ES-I3 (cell line): ENCODE measurements around the gene DCUN1D3.
"Not testable (repeated sequence)": the region's sequence is repeated elsewhere in the genome, so short reads cannot be mapped to it uniquely, and the experiment has no call there.

Experiments used
- H3K36me3 ChIP-seq: 2 replicates; pipeline ENCODE4 v1.6.1; 2013; ENCODE audit warnings: mild to moderate bottlenecking, low read length, control low read depth, moderate library complexity; ENCODE audit not compliant: insufficient read depth
- H3K4me1 ChIP-seq: 2 replicates; pipeline ENCODE4 v1.6.1; 2013; ENCODE audit warnings: mild to moderate bottlenecking, control low read depth, low read length; ENCODE audit not compliant: insufficient read depth
- H3K9ac ChIP-seq: 2 replicates; pipeline ENCODE4 v1.6.1; 2013; ENCODE audit warnings: low read depth, mild to moderate bottlenecking, low read length, moderate library complexity
- H3K9me3 ChIP-seq: 2 replicates; pipeline ENCODE4 v1.6.1; 2013; ENCODE audit warnings: mild to moderate bottlenecking, low read length, moderate library complexity; ENCODE audit not compliant: control insufficient read depth, insufficient read depth

The DCUN1D3 gene

DNA sequence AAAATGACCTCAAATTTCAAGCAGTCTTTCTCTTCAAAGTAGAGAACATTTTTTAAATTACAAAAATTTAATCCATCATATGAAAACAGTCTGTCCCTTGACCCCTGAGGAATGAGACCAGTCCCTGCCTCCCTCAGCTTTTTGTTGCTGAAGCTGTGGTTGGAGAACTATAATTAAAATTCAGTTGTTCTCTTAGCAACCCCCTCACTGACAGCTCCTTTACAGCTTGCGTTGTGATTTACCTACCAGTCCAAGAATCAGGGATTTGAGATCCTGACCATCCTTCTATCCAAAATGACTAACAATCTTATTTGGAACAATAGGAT lies 30.2 kb upstream of the DCUN1D3 start:
- Histone ChIP-seq H3K9me3 (no peaks in the 10 kb centered on the region), H3K9ac (no peak overlapping the region), H3K36me3 (no peaks in the 10 kb centered on the region), H3K4me1 (no peaks in the 10 kb centered on the region)

DNA sequence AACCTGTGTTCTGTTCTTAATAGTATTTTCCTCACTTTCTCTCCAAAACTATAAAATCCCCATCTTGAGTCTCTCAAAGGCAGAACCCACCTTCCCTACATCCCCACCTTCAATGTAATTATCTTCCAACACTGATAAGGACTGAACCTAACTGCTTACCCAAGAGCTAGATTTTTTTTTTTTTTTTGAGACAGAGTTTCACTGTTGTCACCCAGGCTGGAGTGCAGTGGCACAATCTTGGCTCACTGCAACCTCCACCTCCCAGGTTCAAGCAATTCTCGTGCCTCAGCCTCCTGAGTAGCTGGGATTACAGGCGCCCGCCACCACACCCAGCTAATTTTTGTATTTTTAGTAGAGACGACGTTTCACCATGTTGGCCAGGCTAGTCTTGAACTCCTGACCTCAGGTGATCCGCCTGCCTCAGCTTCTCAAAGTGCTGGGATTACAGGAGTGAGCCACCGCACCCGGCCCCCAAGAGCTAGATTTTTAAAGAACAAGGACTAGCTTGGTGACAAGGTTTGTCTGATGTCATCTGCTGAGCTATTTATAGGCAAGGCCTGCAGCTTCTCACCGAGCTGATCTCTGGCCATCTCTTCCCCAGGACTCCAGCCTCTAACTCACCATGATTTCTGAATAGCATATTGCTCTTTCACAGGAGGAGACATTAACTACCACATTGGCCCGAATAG lies 29.7 kb upstream of the DCUN1D3 start:
- H3K36me3 ChIP-seq, H3K9me3 ChIP-seq, H3K4me1 ChIP-seq, H3K9ac ChIP-seq: not testable (repeated sequence)

DNA sequence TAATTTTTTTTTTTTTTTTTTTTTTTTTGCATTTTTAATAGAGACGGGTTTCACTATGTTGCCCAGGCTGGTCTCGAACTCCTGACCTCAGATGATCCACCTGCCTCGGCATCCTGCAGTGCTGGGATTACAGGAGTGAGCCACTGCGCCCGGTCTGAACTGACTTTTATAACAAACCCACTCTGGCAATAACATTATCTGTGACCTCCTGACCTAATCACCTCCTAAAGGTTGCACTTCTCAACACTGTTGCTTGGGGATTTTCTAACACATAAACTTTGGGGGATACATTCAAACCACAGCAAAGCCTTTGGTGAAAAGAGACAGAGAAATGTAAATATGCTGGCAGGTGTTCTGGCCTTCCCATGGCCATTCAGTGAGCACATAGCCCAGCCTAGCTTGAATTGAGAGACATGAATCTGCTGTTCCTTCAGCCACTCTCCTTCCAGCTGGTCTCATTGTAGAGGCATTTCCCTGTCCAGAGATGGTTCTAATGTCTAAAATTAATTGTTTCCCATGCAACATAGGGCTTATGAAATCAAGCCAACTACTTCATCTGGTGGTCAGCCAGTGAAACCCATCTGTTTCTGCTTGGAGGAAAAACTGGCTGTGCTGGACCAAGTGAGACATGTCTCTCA lies 28.7 kb upstream of the DCUN1D3 start:
- H3K36me3 ChIP-seq, result no peaks in the 10 kb centered on the region
- no peak overlapping the region for H3K9ac ChIP-seq
- no peaks in the 10 kb centered on the region for H3K9me3 ChIP-seq
- no peaks in the 10 kb centered on the region for H3K4me1 ChIP-seq

DNA sequence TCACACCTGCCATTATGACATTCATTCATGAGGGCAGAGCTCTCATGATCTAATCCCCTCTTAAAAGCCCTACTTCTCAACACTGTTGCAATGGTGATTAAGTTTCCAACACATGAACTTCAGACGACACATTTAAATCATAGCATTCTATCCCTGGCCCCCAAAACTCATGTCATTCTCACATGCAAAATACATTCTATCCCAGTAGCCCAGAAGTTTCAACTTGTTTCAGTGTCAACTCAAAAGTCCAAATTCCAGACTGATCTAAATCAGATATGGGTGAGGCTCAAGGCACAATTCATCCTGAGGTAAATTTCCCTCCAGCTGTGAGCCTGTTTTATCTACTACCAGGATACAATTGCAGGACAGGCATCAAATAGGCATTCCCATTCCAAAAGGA lies 25.6 kb upstream of the DCUN1D3 start:
- Histone ChIP-seq H3K4me1 (no peaks in the 10 kb centered on the region), H3K36me3 (no peaks in the 10 kb centered on the region), H3K9ac (no peak overlapping the region), H3K9me3 (no peaks in the 10 kb centered on the region)

DNA sequence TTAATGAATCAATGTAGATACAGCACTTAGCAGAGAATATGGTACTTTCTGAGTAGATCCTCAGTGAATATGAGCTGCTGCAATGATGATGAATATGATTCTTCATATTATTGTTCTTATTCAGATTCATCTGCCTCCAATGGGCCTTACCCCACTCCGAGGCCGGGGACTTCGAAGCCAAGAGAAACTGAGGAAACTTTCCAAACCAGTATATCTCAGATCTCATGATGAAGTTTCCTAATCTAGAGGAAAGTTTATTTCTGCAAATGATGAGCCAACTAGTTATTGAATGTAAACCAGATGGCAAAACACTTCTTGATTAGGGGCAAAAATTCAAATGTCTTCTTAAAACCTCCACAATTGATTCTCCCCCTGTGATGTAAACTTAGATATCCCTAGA lies 23.7 kb upstream of the DCUN1D3 start:
- Histone ChIP-seq H3K4me1 (no peaks in the 10 kb centered on the region; the same call in 1 of the 2 replicates), H3K9ac (no peak overlapping the region)

DNA sequence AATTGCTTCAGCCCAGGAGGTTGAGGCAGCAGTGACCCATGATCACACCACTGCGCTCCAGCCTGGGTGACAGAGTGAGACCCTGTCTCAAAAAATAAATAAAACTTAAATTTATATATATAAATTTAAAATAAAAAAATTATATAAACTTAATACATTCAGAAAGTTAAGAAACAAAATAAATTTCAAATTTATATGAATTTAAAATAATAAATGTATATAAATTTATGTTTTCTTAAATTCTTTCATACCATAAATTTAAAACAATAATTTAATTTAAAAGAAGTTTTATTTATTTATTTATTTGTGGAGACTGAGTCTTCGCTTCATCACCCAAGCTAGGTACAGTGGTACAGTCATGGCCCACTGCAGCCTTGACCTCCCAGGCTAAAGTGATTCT lies 20.6 kb upstream of the DCUN1D3 start:
- Histone ChIP-seq H3K4me1 (no peaks in the 10 kb centered on the region; the same call in 1 of the 2 replicates), H3K36me3 (no peaks in the 10 kb centered on the region), H3K9ac (no peak overlapping the region), H3K9me3 (no peaks in the 10 kb centered on the region)

More for the DNA sequence above, 23.7 kb upstream of the DCUN1D3 start:
- H3K36me3 ChIP-seq, result no peaks in the 10 kb centered on the region
- no peaks in the 10 kb centered on the region for H3K9me3 ChIP-seq

DNA sequence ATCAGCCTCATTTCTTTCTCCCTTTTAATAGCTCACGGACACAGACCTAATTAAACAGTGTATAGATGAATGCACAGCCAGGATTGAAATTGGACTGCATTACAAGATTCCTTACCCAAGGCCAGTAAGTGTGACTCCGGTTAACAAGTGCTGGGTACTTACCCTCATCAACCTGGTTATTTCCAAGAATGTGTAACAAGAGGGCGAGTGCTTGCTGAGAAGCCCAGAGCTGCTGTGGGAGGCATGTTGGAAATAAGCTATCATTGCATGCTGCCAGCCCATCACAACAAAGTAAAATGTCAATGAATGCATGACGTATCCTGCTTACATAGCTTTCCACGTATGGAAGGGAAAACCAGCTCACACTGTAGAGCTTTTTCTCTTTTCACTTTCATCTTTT lies 19.9 kb upstream of the DCUN1D3 start:
- Histone ChIP-seq H3K36me3 (no peaks in the 10 kb centered on the region), H3K4me1 (no peaks in the 10 kb centered on the region; the same call in 1 of the 2 replicates), H3K9ac (no peak overlapping the region), H3K9me3 (no peaks in the 10 kb centered on the region)

DNA sequence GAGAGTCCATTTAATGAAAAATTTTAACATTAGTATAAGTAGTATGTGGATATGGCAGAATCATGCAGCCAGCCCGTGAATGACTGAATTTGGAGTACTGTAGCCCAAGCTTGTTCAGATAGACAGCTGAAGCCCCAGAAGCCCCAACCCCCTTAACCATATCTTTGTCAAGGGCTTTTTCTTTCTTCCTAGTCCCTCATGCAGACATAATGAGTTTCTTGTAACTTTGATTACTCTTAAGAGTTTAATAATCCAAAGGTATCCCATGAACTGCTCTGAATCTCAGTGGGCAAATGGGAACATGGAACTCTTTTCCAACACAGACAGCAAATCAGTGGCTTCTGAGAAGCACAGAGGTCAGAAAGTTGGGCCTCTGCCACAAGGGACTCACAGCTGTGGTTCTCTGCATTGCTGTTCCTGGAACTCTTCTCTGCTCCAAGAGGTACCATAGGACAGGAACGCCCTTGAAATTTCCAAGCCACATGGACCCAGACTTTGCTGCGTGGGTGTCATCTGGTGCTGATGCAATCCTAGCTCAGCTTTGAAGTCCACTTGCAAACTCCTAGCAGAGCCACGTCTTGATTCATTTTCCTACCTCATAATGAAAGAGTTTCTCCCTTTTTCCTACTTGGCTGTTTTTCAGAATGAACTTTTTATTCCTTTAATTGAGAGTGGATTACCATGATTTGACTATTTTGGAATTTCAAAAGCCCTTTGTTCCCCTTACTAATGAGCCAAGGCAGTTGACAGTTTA lies 18.5 kb upstream of the DCUN1D3 start:
- no peak overlapping the region for H3K9ac ChIP-seq
- H3K4me1 ChIP-seq, result no peaks in the 10 kb centered on the region; the same call in 1 of the 2 replicates
- no peaks in the 10 kb centered on the region for H3K36me3 ChIP-seq
- no peaks in the 10 kb centered on the region for H3K9me3 ChIP-seq

DNA sequence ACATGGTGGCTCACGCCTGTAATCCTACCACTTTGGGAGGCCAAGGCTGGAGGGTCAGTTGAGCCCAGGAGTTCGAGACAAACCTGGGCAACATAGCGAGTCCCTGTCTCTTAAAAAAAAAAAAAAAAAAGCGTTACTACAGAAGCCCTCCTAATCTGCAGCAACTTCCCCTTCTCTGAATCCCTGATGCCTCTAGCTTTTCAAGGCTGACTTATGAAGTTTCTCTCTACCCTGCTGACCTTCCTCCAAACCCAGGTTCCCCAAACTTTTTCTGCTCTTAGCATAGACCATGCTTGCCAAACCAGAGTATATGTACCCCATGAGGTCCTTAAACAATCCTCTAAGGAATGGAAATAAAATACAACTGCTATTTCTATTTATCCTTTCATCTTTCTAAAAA lies 16.8 kb upstream of the DCUN1D3 start:
- Histone ChIP-seq H3K9me3 (no peaks in the 10 kb centered on the region), H3K9ac (no peak overlapping the region), H3K4me1 (peaks cover 3% of the 10 kb centered on the region), H3K36me3 (no peaks in the 10 kb centered on the region)

DNA sequence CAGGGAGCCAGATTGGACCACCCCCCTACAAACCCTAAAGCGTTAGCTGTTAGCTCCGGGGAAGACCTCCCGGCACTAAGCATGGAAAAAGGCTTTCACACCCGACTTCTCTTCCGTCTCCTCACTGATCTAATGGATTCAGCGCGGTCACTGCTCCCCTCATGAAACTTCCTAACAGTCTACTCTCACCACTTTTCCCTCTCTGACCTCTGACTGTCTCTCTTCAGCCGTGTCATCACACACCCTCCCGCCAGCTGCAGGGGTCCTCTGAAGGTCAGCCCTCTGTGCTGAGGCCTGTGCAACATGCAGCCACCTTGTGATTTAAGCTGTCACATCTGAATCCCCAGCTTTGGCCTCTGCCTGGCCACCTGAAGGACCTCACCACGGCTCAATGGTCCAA lies 16.1 kb upstream of the DCUN1D3 start:
- H3K4me1 ChIP-seq, result peaks cover 3% of the 10 kb centered on the region
- H3K9me3 ChIP-seq, result no peaks in the 10 kb centered on the region
- H3K9ac ChIP-seq, result no peak overlapping the region
- H3K36me3 ChIP-seq, result no peaks in the 10 kb centered on the region

DNA sequence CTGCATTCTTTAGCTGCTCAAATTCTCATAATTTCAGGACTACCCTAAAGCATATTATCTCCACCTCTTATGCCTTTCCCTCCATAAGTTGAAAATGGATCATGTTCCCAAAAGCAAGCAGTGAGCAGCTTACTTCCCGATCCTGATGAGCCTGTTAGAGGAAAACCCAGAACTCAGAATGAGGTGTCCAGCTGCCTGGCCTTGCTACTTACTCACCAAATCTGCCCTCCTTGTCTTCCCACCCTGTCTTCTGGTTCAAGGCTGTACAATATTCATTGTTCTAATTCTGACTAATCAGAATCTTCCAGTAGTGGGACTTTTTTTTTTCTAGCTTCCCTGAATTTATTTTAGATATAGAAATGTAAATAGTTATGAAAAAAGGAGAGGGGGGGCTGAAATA lies 11.2 kb upstream of the DCUN1D3 start:
- peaks cover 9% of the 10 kb centered on the region; the same call in 1 of the 2 replicates for H3K4me1 ChIP-seq
- no peaks in the 10 kb centered on the region for H3K36me3 ChIP-seq
- H3K9me3 ChIP-seq, result no peaks in the 10 kb centered on the region
- H3K9ac ChIP-seq, result no peak overlapping the region

DNA sequence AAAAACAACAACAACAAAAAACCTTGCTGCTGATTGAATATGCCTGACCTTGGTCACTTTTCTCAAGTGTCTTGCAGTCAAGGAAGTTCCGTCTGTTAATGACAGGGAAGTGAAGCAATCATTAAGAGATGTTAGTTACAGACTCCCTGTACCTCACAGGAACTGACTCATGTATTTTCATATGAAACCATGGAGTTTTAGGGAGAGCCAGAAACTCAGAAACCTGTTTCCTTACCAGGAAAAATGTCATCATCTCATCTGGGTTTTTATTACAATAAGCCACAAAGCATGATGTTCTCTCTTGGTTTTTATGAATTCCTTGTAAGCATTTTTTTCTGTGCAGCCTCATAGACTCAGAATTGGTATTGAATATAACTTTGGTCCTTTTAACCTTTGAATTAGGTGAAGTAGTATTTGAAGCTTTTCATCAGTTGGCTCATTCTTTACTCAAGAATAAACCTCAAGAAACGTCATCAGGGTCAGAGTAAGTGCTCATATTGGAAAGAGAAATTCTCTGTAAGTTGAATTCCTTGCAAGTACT lies 10.7 kb upstream of the DCUN1D3 start:
- no peak overlapping the region for H3K9ac ChIP-seq

DNA sequence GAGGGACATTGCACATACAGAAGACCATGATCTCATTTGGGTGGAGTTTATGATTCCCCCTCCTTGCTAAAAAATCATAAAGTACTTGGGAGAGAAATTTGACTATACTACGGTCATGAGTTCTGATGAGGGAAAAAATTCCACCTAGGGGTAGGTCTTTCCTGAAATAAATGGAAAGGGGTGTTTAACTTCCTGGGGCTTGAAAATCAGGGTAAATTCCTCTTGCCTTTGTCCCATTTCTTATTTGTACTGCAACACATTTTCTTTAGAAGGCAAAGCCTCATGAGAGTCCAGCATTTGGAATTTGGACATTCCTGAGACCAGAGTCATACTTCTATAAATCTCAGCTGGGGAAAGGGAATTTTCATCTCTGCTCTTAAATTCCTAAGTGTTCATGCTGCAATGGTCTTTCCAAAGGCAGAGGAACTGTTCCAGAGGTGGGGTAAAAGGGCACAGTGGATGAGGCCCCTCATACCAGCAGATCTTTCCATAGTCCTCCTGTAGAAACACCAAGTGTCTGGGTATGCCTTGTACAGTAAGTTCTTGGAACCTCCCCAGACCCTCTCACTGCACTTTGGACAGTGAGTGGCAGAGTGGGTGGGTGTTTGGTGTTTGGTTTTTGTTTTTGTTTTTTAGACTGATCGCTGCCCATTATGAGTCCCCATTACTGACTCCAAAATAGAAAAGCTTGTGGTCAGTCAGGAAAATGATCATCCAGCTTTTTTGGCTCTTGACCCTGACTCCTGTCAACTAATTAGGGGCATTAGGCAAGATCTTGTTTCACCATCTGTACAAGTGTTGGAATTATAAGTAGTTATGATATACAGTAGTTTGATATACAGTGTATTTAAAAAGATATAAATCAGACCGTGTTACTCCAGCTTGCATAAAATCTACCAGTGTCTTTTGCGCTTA lies 6.4 kb upstream of the DCUN1D3 start:
- Histone ChIP-seq H3K4me1 (peaks cover 12% of the 10 kb centered on the region; the same call in 1 of the 2 replicates), H3K9ac (no peak overlapping the region)

More for the DNA sequence above, 10.7 kb upstream of the DCUN1D3 start:
- no peaks in the 10 kb centered on the region for H3K9me3 ChIP-seq
- H3K36me3 ChIP-seq, result no peaks in the 10 kb centered on the region
- H3K4me1 ChIP-seq, result peaks cover 9% of the 10 kb centered on the region; the same call in 1 of the 2 replicates

DNA sequence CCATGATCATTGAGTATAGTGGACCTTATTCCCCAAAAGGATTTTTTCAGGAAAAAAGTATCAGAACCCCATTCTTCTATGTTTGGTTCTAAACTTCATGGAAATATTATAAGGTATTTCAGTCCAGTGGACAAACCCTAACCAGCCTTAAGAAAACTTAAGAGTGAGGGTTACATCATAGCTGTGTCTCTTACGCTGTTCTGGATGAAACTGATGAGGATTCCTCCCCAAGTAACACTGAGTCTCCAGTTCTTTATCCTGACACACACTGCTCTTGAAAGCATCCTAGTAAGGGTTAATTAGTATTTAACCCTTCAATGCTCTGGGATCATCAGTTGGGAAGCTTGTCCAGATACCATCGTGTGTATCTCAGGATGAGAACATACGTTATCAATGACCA lies 5.4 kb upstream of the DCUN1D3 start:
- H3K9me3 ChIP-seq, result no peaks in the 10 kb centered on the region
- H3K9ac ChIP-seq, result no peak overlapping the region

More for the DNA sequence above, 6.4 kb upstream of the DCUN1D3 start:
- no peaks in the 10 kb centered on the region for H3K9me3 ChIP-seq
- H3K36me3 ChIP-seq, result no peaks in the 10 kb centered on the region

More for the DNA sequence above, 5.4 kb upstream of the DCUN1D3 start:
- no peaks in the 10 kb centered on the region for H3K36me3 ChIP-seq
- H3K4me1 ChIP-seq, result peaks cover 5% of the 10 kb centered on the region; the same call in 1 of the 2 replicates
